ENCODE results near the gene SLC28A1.
A peak's percentile ranks its signal among the peaks of the same experiment; 100 is the strongest.

SLC28A1 gene

DNA sequence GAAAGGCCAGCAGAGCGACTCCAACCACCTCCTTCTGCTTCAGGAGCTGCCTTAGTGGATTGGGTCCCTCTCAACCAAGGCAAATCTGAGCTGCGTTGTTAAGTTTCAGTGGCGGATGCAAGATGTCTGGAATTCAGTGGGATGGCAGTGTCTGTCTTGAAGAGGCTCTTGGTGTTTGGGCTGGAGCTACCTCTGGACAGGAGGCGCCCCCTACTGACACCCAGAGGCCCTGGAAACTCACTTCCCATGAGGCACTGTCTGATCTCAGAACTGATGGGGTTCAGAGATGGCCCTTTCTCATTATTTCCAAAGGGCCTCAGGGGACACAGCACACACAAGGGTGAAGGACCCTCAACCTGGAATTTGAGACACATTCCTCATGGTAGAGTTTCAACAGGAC lies 6.0 kb upstream of the SLC28A1 start:
- peak; percentile 57 for TF ChIP-seq CTCF (IDR thresholded peaks at IDR 0.05; ENCODE audit: low read depth, low read length)
- no peak overlapping the region for H3K4me3 ChIP-seq (ENCODE audit: low read depth, low read length)

DNA sequence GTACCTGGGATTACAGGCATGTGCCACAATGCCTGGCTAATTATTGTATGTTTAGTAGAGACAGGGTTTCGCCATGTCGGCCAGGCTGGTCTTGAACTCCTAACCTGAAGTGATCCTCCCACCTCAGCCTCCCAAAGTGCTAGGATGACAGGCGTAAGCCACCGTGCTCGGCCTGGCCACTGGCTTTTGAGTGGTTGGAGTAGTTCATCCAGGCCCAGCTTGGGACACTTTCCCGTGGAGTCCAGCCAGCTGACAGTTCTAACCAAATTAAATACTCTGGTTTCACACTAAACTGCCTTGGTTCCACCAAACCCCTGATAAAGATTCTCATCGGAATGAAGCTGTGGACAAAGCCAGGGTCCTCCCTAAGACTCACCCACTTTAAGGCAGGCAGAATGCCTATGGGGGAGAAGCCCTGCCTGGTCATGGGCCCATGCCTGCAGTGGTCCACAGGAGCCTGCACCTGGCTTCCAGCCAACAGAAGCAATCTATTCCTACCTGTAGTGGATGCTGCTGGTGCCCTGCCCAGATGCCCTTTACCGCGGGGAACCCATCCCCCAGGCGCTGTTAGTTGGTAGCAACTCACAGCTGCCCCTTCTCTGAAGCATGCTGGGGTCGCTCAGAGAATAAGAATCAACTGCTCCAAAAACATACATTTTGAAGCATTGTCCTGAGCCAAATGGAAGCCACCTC lies 5.2 kb upstream of the SLC28A1 start:
- TF ChIP-seq CTCF (IDR thresholded peaks at IDR 0.05; ENCODE audit: low read depth, low read length), result no peak
- no peak overlapping the region for H3K4me3 ChIP-seq (ENCODE audit: low read depth, low read length)

- no peak overlapping the region for H3K4me3 ChIP-seq (ENCODE audit: low read depth, low read length)
- no peak for TF ChIP-seq CTCF (IDR thresholded peaks at IDR 0.05; ENCODE audit: low read depth, low read length)
Observed at GRCh38 chr15:84880007-84880406, 4.5 kb upstream of the SLC28A1 start.

- TF ChIP-seq CTCF (IDR thresholded peaks at IDR 0.05; ENCODE audit: low read depth, low read length), result no peak
- H3K4me3 ChIP-seq (ENCODE audit: low read depth, low read length), result no peak overlapping the region
Observed at GRCh38 chr15:84880822-84881519, 3.5 kb upstream of the SLC28A1 start.

DNA sequence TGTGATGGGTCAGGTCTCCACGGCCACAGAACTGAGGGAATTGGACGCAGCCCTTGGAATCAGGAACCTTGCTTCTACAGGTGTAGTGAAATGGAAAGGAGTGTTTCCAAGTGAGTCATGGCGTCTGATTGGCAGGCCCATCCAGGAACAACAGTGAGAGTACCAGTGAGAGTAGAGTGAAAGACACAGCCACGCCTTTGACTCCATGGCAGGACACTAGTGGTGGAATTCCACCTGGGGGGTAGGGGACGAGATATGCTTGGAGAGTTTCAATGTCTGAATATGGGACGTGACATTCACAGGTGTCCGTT lies 3.0 kb upstream of the SLC28A1 start:
- TF ChIP-seq CTCF (IDR thresholded peaks at IDR 0.05; ENCODE audit: low read depth, low read length), result no peak
- no peak overlapping the region for H3K4me3 ChIP-seq (ENCODE audit: low read depth, low read length)

GRCh38 chr15:84883466-84883865 lies 996 bp upstream of the SLC28A1 start:
- TF ChIP-seq CTCF (IDR thresholded peaks at IDR 0.05; ENCODE audit: low read depth, low read length), result no peak
- H3K4me3 ChIP-seq (ENCODE audit: low read depth, low read length), result no peak overlapping the region

GRCh38 chr15:84885801-84886200 lies 1.3 kb downstream of the SLC28A1 start:
- no peak overlapping the region for H3K4me3 ChIP-seq (ENCODE audit: low read depth, low read length)
- TF ChIP-seq CTCF (IDR thresholded peaks at IDR 0.05; ENCODE audit: low read depth, low read length), result no peak
